Vagina (tissue), 2 donors: ENCODE results near the gene GALNTL6. TPM values are rescaled to one million over a fixed set of nuclear protein-coding genes. Genes with fewer than 3 reads are reported as not detected.

ENCODE experiments used
- DNase-seq, 2 donors: peaks; one replicate each; pipeline ENCODE4 v3.0.0-alpha.2; 2017; ENCODE audit errors: extremely low spot score in 2 of 2
- H3K27ac ChIP-seq: fragments of 200-600 bp; sonication (generic); one replicate; pipeline ENCODE4 v1.5.1; 2019
- H3K27me3 ChIP-seq: fragments of 200-600 bp; sonication (generic); one replicate; pipeline ENCODE4 v1.5.1; 2019
- H3K36me3 ChIP-seq, 2 donors: fragments of 200-600 bp; sonication (generic); one replicate each; pipeline ENCODE4 v1.5.1; 2017 to 2019
- H3K4me1 ChIP-seq: fragments of 200-600 bp; sonication (generic); one replicate; pipeline ENCODE4 v1.5.1; 2019
- H3K4me3 ChIP-seq, 2 donors: fragments of 200-600 bp; sonication (generic); 1 replicate in 1 of 2; 2 replicates in 1 of 2; pipeline ENCODE4 v1.5.1; 2016 to 2019
- H3K9me3 ChIP-seq: fragments of 200-600 bp; sonication (generic); one replicate; pipeline ENCODE4 v1.5.1; 2019
- CTCF ChIP-seq, 3 experiments: fragments of 450-650 bp in 2 of 3; fragments of 200-600 bp in 1 of 3; sonication (generic) in 1 of 3; IDR thresholded peaks; one replicate each; pipeline ENCODE4 v1.5.1; 2017 to 2019; ENCODE audit warnings: antibody characterized with exemption in 3 of 3, mild to moderate bottlenecking in 2 of 3, moderate library complexity in 2 of 3
- POLR2A ChIP-seq, 2 donors: fragments of 450-650 bp; IDR thresholded peaks; one replicate each; pipeline ENCODE4 v1.6.1; 2017; ENCODE audit warnings: antibody characterized with exemption in 2 of 2, mild to moderate bottlenecking in 2 of 2, moderate library complexity in 2 of 2
- POLR2AphosphoS5 ChIP-seq, 2 donors: sonication (generic); formaldehyde crosslinking; IDR thresholded peaks; one replicate each; pipeline ENCODE4 v1.9.0; 2017; ENCODE audit warnings: antibody characterized with exemption in 2 of 2, mild to moderate bottlenecking in 2 of 2, low read depth in 1 of 2; ENCODE audit not compliant: insufficient read depth in 1 of 2
- intact Hi-C: fragments of 100-400 bp; cut with DNase I; formaldehyde crosslinking; loops from one replicate; pipeline ENCODE4 v1.15.1; 2023
- total RNA-seq: library from RNA; depleted of rRNA; stranded (reverse); fragments of >200 nt; gene quantifications from one replicate; pipeline ENCODE4 v1.2.3, GENCODE V29; 2016

The GALNTL6 gene
- total RNA-seq, 1 donor from 2014 or later: 0.74 TPM

DNA sequence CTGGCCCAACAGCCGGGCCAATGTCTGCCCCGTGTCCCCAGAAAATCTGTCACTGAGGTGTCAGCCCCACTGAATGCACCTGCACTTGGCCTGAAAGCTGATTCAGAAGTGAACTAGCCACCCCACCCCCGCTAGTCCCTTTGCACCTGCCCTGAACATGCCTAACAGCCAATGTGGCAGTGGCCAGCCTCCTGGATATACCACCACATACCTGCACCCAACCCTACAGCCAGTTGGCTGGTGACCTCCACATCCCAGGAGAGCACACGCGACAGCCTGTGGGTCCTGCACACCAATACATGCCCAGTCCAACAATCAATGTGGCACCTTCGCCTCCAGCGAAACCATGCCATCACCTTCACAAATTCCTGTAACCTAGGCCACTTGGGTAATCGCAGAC, 116.7 kb downstream of the GALNTL6 start:
- Histone ChIP-seq H3K27ac (no peak overlapping the region), H3K27me3 (no peaks in the 10 kb centered on the region), H3K4me3 (no peak overlapping the region), H3K4me1 (no peaks in the 10 kb centered on the region), H3K36me3 (no peaks in the 10 kb centered on the region), H3K9me3 (no peaks in the 10 kb centered on the region)
- no peak for DNase-seq
- intact Hi-C loops: no loop called here
- no peak for TF ChIP-seq POLR2AphosphoS5 (IDR thresholded peaks at IDR 0.05; ENCODE audit: insufficient read depth in 1 of 2, low read depth in 1 of 2)
- no peak for TF ChIP-seq CTCF (IDR thresholded peaks at IDR 0.05)
- no peak for TF ChIP-seq POLR2A (IDR thresholded peaks at IDR 0.05)

- no peak overlapping the region for H3K4me3 ChIP-seq
- H3K27me3 ChIP-seq: no peaks in the 10 kb centered on the region
- no peaks in the 10 kb centered on the region for H3K9me3 ChIP-seq
- no peak for DNase-seq
- no peaks in the 10 kb centered on the region for H3K4me1 ChIP-seq
- TF ChIP-seq POLR2A (IDR thresholded peaks at IDR 0.05) (no peak), POLR2AphosphoS5 (IDR thresholded peaks at IDR 0.05; ENCODE audit: insufficient read depth in 1 of 2, low read depth in 1 of 2) (no peak), CTCF (IDR thresholded peaks at IDR 0.05) (no peak)
- no peak overlapping the region for H3K27ac ChIP-seq
- H3K36me3 ChIP-seq: no peaks in the 10 kb centered on the region
- intact Hi-C loops: no loop called here
Observed at GRCh38 chr4:171932238-171932637, 119.0 kb downstream of the GALNTL6 start.

DNA sequence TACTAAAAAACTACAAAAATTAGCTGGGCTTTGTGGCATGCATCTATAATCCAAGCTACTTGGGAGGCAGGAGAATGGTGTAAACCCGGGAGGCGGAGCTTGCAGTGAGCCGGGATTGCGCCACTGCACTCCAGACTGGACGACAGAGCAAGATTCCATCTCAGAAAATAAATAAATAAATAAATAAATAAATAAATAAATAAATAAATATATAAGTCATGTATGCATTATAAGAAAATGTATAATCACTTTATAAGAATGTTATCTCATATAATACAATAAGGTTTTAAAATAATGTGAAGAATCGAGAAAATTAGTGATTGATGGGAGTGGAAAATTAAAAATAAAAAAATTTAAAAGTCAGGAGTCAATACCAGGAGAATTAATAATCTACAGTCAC, 127.5 kb downstream of the GALNTL6 start:
- no peaks in the 10 kb centered on the region for H3K36me3 ChIP-seq
- H3K4me1 ChIP-seq: no peaks in the 10 kb centered on the region
- H3K27me3 ChIP-seq: no peaks in the 10 kb centered on the region
- H3K9me3 ChIP-seq: no peaks in the 10 kb centered on the region
- intact Hi-C loops: no loop called here
- DNase-seq: no peak
- no peak overlapping the region for H3K4me3 ChIP-seq
- TF ChIP-seq POLR2AphosphoS5 (IDR thresholded peaks at IDR 0.05; ENCODE audit: insufficient read depth in 1 of 2, low read depth in 1 of 2): no peak
- no peak for TF ChIP-seq POLR2A (IDR thresholded peaks at IDR 0.05)
- no peak for TF ChIP-seq CTCF (IDR thresholded peaks at IDR 0.05)
- H3K27ac ChIP-seq: no peak overlapping the region

DNA sequence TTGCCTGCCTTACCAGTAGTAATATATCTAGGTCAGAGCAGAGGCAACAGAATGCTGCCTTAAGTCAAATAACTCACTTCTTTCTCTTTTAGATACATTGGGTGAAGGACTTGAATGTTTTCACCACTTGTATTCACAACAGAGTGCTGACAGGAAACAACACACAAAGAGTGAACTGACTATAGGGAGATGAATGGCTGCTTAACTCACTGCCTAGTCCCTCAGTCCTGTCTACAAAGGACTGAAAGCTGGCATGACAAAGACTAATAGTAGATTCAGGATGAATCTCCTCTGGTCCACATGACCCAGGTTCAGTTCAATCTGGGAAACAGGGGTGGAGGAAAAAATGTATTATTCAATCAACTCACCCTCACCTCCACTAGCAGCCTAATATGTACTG, 134.2 kb downstream of the GALNTL6 start:
- DNase-seq: no peak
- TF ChIP-seq POLR2AphosphoS5 (IDR thresholded peaks at IDR 0.05; ENCODE audit: insufficient read depth in 1 of 2, low read depth in 1 of 2) (no peak), POLR2A (IDR thresholded peaks at IDR 0.05) (no peak), CTCF (IDR thresholded peaks at IDR 0.05) (no peak)
- no peaks in the 10 kb centered on the region for H3K36me3 ChIP-seq
- no peak overlapping the region for H3K4me3 ChIP-seq
- H3K27me3 ChIP-seq: no peaks in the 10 kb centered on the region
- H3K4me1 ChIP-seq: no peaks in the 10 kb centered on the region
- H3K27ac ChIP-seq: no peak overlapping the region
- no peaks in the 10 kb centered on the region for H3K9me3 ChIP-seq
- intact Hi-C loops: no loop called here

GRCh38 chr4:171948038-171948437, 134.8 kb downstream of the GALNTL6 start:
- no peak for DNase-seq
- TF ChIP-seq POLR2A (IDR thresholded peaks at IDR 0.05) (no peak), POLR2AphosphoS5 (IDR thresholded peaks at IDR 0.05; ENCODE audit: insufficient read depth in 1 of 2, low read depth in 1 of 2) (no peak), CTCF (IDR thresholded peaks at IDR 0.05) (no peak)
- Histone ChIP-seq H3K27me3 (no peaks in the 10 kb centered on the region), H3K4me3 (no peak overlapping the region), H3K27ac (no peak overlapping the region), H3K4me1 (no peaks in the 10 kb centered on the region), H3K36me3 (no peaks in the 10 kb centered on the region), H3K9me3 (no peaks in the 10 kb centered on the region)
- intact Hi-C loops: no loop called here
